ENCODE data around the gene GRID2.

GRID2 gene

DNA sequence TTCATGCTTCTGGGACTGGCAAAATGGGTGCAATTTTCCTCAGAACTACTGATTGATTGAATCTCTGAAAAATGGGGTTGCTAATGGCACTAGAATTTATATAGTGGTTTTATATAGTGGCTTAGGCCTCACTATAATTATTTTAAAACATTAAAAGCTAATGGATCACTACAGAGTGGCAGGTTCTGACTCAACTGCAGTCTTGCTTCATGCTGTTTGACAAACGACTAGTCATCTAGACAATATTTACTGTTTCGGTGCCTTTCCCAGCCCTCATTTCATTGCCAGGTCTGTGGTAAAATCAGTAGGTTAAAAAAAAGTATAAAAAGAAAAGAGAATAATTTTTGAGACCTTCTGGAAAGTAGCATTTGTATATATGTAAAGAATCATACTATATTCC is 1172.0 kb downstream of the GRID2 start:
- no CpG with 5 or more reads among the region's 2 CpGs for WGBS (ENCODE audit: insufficient coverage, insufficient read length)
- no peaks in the 10 kb centered on the region for H3K36me3 ChIP-seq (ENCODE audit: control insufficient read depth, insufficient read depth, low read length)
- no peak overlapping the region for H3K27ac ChIP-seq (ENCODE audit: low read length)
- H3K4me3 ChIP-seq (ENCODE audit: low read length), result no peak overlapping the region
- no peaks in the 10 kb centered on the region for H3K4me1 ChIP-seq (ENCODE audit: control insufficient read depth, insufficient read depth, low read length)
- H3K27me3 ChIP-seq (ENCODE audit: control insufficient read depth, insufficient read depth, low read length), result no peaks in the 10 kb centered on the region
- no peaks in the 10 kb centered on the region for H3K9me3 ChIP-seq (ENCODE audit: control insufficient read depth, insufficient read depth, low read length)
- no peak for DNase-seq (ENCODE audit: low read depth, low spot score)

DNA sequence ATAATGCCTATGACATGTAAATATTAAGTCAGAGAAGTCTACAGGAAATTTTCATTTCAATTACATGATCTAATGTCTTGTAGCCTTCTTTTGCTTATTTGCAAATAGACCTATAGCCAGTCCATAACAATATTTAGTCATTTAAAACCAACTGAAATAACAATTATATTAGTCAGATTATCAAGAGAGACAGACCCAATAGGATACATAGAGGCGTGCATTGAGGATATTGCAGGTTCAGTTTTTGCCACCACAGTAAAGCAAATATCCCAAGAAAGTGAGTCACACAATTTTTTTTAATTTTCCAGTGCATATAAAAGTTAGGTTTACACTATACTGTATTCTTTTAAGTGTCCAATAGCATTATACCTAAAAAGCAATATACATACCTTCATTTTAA is 1175.0 kb downstream of the GRID2 start:
- DNase-seq (ENCODE audit: low read depth, low spot score), result no peak
- no peak overlapping the region for H3K4me3 ChIP-seq (ENCODE audit: low read length)
- no peaks in the 10 kb centered on the region for H3K9me3 ChIP-seq (ENCODE audit: control insufficient read depth, insufficient read depth, low read length)
- no peak overlapping the region for H3K27ac ChIP-seq (ENCODE audit: low read length)
- no peaks in the 10 kb centered on the region for H3K27me3 ChIP-seq (ENCODE audit: control insufficient read depth, insufficient read depth, low read length)
- no peaks in the 10 kb centered on the region for H3K4me1 ChIP-seq (ENCODE audit: control insufficient read depth, insufficient read depth, low read length)
- WGBS (ENCODE audit: insufficient coverage, insufficient read length), result no CpG with 5 or more reads among the region's 1 CpG
- H3K36me3 ChIP-seq (ENCODE audit: control insufficient read depth, insufficient read depth, low read length), result no peaks in the 10 kb centered on the region

DNA sequence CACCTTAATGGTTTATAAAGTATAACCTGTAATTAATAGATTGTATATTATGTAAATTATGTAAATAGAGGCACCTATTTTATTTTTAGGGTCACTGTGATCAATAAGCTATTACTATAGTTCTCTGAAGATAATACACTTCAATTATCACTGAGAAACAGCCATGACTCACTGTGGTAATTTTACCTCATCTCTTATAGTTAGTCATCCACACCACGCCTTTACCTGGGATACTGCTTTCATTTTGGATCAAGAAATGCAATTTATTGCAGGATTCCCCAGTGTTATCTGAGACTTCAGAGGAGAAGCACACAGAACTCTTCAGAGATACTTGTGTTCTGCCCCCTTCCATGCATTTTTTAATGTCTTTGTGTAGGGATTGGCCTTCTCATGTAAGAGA is 1176.7 kb downstream of the GRID2 start:
- H3K27ac ChIP-seq (ENCODE audit: low read length), result no peak overlapping the region
- H3K4me3 ChIP-seq (ENCODE audit: low read length), result no peak overlapping the region
- no peak for DNase-seq (ENCODE audit: low read depth, low spot score)
- H3K9me3 ChIP-seq (ENCODE audit: control insufficient read depth, insufficient read depth, low read length), result no peaks in the 10 kb centered on the region
- H3K36me3 ChIP-seq (ENCODE audit: control insufficient read depth, insufficient read depth, low read length), result no peaks in the 10 kb centered on the region
- WGBS (ENCODE audit: insufficient coverage, insufficient read length), result no CpG with 5 or more reads among the region's 1 CpG
- no peaks in the 10 kb centered on the region for H3K27me3 ChIP-seq (ENCODE audit: control insufficient read depth, insufficient read depth, low read length)
- no peaks in the 10 kb centered on the region for H3K4me1 ChIP-seq (ENCODE audit: control insufficient read depth, insufficient read depth, low read length)

DNA sequence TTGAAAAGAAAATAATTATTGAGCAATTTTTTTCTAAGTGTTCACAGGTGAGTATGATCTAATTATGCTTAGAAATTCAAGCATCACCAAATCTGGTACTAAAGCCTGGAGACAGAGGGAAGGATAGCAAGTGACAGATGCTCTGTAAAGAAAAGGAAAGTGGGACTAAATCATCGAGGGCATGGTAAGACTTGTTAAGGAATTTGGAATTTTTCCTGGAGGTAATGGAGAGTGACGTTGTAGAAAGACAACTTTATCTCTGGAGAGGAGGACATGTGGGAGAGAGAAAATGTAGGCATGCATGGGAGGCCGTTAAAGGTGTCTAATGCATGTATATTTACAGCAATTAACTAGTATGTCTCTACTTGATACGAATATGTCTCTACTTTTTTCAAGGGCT is 1191.6 kb downstream of the GRID2 start:
- Histone ChIP-seq H3K4me3 (ENCODE audit: low read length) (no peak overlapping the region), H3K36me3 (ENCODE audit: control insufficient read depth, insufficient read depth, low read length) (no peaks in the 10 kb centered on the region), H3K27ac (ENCODE audit: low read length) (no peak overlapping the region), H3K4me1 (ENCODE audit: control insufficient read depth, insufficient read depth, low read length) (no peaks in the 10 kb centered on the region; the same call in 1 of the 2 replicates), H3K27me3 (ENCODE audit: control insufficient read depth, insufficient read depth, low read length) (no peaks in the 10 kb centered on the region), H3K9me3 (ENCODE audit: control insufficient read depth, insufficient read depth, low read length) (no peaks in the 10 kb centered on the region)
- DNase-seq (ENCODE audit: low read depth, low spot score), result no peak
- WGBS (ENCODE audit: insufficient coverage, insufficient read length), result no CpG with 5 or more reads among the region's 4 CpGs

DNA sequence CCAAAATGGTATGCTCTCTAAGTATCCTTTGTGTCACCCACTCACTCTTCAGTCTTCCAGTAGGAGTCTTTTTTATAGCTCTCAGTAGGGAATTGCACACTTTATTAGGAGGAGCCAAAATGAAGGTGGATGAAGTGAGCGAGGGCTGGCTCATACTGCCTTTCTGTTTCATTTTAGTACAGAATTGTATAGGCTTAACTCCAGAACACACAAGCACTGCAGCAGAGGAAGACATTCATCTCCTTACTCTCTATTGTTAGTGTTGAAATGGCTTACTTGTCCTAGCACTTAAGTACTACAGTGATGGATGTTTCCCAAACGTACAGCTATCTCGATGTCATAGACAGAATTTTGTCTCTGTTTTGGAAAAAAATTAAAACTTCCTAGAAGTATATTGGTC is 1197.5 kb downstream of the GRID2 start:
- no CpG with 5 or more reads among the region's 3 CpGs for WGBS (ENCODE audit: insufficient coverage, insufficient read length)
- Histone ChIP-seq H3K4me3 (ENCODE audit: low read length) (no peak overlapping the region), H3K4me1 (ENCODE audit: control insufficient read depth, insufficient read depth, low read length) (no peaks in the 10 kb centered on the region; the same call in 1 of the 2 replicates), H3K9me3 (ENCODE audit: control insufficient read depth, insufficient read depth, low read length) (no peaks in the 10 kb centered on the region), H3K27ac (ENCODE audit: low read length) (no peak overlapping the region), H3K36me3 (ENCODE audit: control insufficient read depth, insufficient read depth, low read length) (no peaks in the 10 kb centered on the region), H3K27me3 (ENCODE audit: control insufficient read depth, insufficient read depth, low read length) (no peaks in the 10 kb centered on the region)
- no peak for DNase-seq (ENCODE audit: low read depth, low spot score)

DNA sequence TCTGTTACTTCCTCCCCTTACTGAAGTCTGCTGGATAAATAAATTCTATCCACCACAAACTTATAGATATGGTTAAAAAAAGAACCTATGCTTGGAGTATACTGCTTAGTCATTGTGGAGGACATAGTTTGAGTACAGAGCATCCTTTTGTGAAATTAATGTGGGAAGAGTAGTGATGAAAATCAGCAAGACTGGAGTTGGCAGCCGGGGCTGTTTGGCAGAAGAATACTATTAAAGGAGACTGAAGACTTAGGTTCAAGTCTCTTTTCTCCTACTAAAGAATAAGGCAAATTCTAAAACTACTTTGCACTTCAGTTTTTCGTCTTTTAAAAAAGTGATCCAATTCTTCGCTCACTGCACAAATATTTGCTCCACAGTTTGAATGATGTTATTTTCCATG is 1198.2 kb downstream of the GRID2 start:
- WGBS (ENCODE audit: insufficient coverage, insufficient read length), result no CpG with 5 or more reads among the region's 3 CpGs
- no peak for DNase-seq (ENCODE audit: low read depth, low spot score)
- H3K4me1 ChIP-seq (ENCODE audit: control insufficient read depth, insufficient read depth, low read length), result no peaks in the 10 kb centered on the region; the same call in 1 of the 2 replicates
- H3K27ac ChIP-seq (ENCODE audit: low read length), result no peak overlapping the region
- no peaks in the 10 kb centered on the region for H3K27me3 ChIP-seq (ENCODE audit: control insufficient read depth, insufficient read depth, low read length)
- H3K4me3 ChIP-seq (ENCODE audit: low read length), result no peak overlapping the region
- H3K9me3 ChIP-seq (ENCODE audit: control insufficient read depth, insufficient read depth, low read length), result no peaks in the 10 kb centered on the region
- H3K36me3 ChIP-seq (ENCODE audit: control insufficient read depth, insufficient read depth, low read length), result no peaks in the 10 kb centered on the region

DNA sequence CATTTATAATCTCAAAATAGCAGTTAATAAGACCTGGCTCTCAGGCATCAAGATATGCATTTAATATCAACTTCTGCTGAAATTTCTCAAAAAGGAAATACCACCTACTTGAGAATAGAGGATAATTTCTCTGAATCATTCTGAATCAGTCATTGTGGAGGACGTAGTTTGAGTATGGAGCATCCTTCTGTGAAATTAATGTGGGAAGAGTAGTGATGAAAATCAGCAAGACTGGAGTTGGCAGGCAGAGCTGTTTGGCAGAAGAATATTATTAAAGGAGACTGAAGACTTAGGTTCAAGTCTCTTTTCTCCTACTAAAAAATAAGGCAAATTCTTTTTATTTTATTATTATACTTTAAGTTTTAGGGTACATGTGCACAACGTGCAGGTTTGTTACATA is 1199.2 kb downstream of the GRID2 start:
- Histone ChIP-seq H3K36me3 (ENCODE audit: control insufficient read depth, insufficient read depth, low read length) (no peaks in the 10 kb centered on the region), H3K4me3 (ENCODE audit: low read length) (no peak overlapping the region), H3K27ac (ENCODE audit: low read length) (no peak overlapping the region), H3K27me3 (ENCODE audit: control insufficient read depth, insufficient read depth, low read length) (no peaks in the 10 kb centered on the region), H3K4me1 (ENCODE audit: control insufficient read depth, insufficient read depth, low read length) (no peaks in the 10 kb centered on the region; the same call in 1 of the 2 replicates), H3K9me3 (ENCODE audit: control insufficient read depth, insufficient read depth, low read length) (no peaks in the 10 kb centered on the region)
- no peak for DNase-seq (ENCODE audit: low read depth, low spot score)
- no CpG with 5 or more reads among the region's 2 CpGs for WGBS (ENCODE audit: insufficient coverage, insufficient read length)

DNA sequence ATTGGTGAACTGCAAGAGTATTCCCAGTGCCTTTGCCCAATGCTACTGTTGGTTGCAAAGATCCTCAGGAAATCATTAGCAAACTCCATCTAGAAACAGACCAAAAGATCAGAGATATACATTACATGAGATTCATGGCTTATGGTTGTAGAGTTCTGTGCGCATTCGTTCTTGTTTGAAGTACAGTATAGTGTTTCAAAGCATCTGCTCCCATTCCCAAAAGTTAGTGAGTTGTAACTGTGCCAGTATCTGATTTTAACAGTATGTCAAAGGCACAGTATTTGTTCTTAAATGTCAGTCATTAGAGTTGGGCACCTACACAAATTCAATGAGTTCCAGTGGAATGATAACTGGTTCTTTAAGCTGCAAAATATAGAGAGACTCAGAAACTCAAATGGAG is 1210.1 kb downstream of the GRID2 start:
- Histone ChIP-seq H3K4me1 (ENCODE audit: control insufficient read depth, insufficient read depth, low read length) (no peaks in the 10 kb centered on the region), H3K36me3 (ENCODE audit: control insufficient read depth, insufficient read depth, low read length) (no peaks in the 10 kb centered on the region), H3K4me3 (ENCODE audit: low read length) (no peak overlapping the region), H3K27me3 (ENCODE audit: control insufficient read depth, insufficient read depth, low read length) (no peaks in the 10 kb centered on the region; the same call in 1 of the 2 replicates), H3K9me3 (ENCODE audit: control insufficient read depth, insufficient read depth, low read length) (no peaks in the 10 kb centered on the region), H3K27ac (ENCODE audit: low read length) (no peak overlapping the region)
- WGBS (ENCODE audit: insufficient coverage, insufficient read length), result no CpG with 5 or more reads among the region's 2 CpGs
- no peak for DNase-seq (ENCODE audit: low read depth, low spot score)

DNA sequence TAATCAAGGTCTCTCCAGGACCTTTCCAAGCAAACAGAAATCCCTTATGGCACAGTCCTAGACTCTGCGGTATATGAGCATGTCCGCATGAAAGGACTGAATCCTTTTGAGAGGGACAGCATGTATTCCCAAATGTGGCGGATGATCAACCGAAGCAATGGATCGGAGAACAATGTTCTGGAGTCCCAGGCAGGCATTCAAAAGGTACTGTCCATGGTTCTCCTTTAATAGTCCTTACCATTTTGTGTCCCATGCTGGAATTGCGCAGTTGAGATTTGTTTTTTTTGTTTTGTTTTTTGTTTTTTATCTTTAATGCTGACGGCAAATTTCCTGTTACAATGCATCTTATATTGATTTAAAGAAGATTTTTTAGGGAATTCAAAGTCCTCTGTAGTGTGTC is 1211.4 kb downstream of the GRID2 start:
- DNase-seq (ENCODE audit: low read depth, low spot score), result no peak
- Histone ChIP-seq H3K4me1 (ENCODE audit: control insufficient read depth, insufficient read depth, low read length) (no peaks in the 10 kb centered on the region), H3K4me3 (ENCODE audit: low read length) (no peak overlapping the region), H3K27ac (ENCODE audit: low read length) (no peak overlapping the region), H3K36me3 (ENCODE audit: control insufficient read depth, insufficient read depth, low read length) (no peaks in the 10 kb centered on the region), H3K9me3 (ENCODE audit: control insufficient read depth, insufficient read depth, low read length) (no peaks in the 10 kb centered on the region), H3K27me3 (ENCODE audit: control insufficient read depth, insufficient read depth, low read length) (no peaks in the 10 kb centered on the region; the same call in 1 of the 2 replicates)
- WGBS (ENCODE audit: insufficient coverage, insufficient read length), result no CpG with 5 or more reads among the region's 7 CpGs

DNA sequence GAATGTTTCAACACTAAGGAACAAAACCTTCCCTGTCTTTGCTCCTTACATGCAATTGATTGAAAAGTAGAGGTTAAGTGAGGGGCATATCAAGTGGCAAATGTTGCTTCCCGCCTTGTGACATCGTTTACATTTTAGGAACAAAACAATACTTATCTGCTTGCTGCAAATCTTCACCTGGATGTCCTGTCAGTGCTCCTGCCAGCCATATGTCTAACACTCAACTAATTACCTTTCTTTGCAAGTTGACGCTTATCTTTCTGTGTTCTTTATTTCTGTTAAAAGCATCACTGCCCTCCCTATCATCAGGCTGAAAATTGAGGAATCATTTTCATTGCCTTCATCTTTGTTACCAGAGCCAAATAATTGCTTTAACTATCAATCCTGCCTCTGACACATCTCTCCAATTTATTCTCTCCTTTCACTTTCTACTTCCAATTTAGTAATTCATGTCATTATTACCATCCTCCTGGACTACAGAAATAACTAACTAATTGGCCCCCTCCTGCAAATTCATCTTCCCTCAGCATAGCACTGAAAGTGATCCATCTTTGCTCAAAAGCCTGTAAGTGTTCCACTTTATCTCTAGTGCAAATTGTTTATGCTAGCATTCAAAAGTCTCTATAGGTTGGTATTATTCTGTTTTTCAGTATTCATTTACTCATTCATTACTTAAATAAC is 1226.1 kb downstream of the GRID2 start:
- H3K4me1 ChIP-seq (ENCODE audit: control insufficient read depth, insufficient read depth, low read length), result no peaks in the 10 kb centered on the region
- no CpG with 5 or more reads among the region's 3 CpGs for WGBS (ENCODE audit: insufficient coverage, insufficient read length)
- no peaks in the 10 kb centered on the region for H3K9me3 ChIP-seq (ENCODE audit: control insufficient read depth, insufficient read depth, low read length)
- no peaks in the 10 kb centered on the region for H3K36me3 ChIP-seq (ENCODE audit: control insufficient read depth, insufficient read depth, low read length)
- H3K27me3 ChIP-seq (ENCODE audit: control insufficient read depth, insufficient read depth, low read length), result no peaks in the 10 kb centered on the region
- H3K27ac ChIP-seq (ENCODE audit: low read length), result no peak overlapping the region
- no peak overlapping the region for H3K4me3 ChIP-seq (ENCODE audit: low read length)
- no peak for DNase-seq (ENCODE audit: low read depth, low spot score)

DNA sequence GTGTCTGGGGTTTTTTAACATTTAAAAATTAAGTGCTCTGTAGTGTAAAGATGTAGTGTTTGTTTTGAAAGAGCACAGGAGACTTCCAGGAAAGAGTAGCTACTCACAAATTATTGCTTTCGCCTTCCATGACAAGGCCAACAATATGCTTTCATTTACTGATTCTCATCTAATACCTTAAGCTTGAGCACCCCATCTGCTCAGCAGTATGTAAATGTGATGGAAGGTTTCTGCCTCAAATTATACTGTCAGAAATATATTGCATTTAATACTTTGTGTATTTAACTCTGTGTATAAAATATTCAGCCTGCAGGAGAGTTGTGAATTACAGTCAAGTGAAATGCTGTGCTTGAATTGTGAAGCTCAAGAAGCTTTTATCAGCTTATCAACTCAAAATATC is 1228.5 kb downstream of the GRID2 start:
- no peak for DNase-seq (ENCODE audit: low read depth, low spot score)
- H3K27ac ChIP-seq (ENCODE audit: low read length), result no peak overlapping the region

More for the DNA sequence above, 1228.5 kb downstream of the GRID2 start:
- no CpG with 5 or more reads among the region's 1 CpG for WGBS (ENCODE audit: insufficient coverage, insufficient read length)
- no peaks in the 10 kb centered on the region for H3K9me3 ChIP-seq (ENCODE audit: control insufficient read depth, insufficient read depth, low read length)
- no peak overlapping the region for H3K4me3 ChIP-seq (ENCODE audit: low read length)
- H3K4me1 ChIP-seq (ENCODE audit: control insufficient read depth, insufficient read depth, low read length), result no peaks in the 10 kb centered on the region
- H3K27me3 ChIP-seq (ENCODE audit: control insufficient read depth, insufficient read depth, low read length), result no peaks in the 10 kb centered on the region
- no peaks in the 10 kb centered on the region for H3K36me3 ChIP-seq (ENCODE audit: control insufficient read depth, insufficient read depth, low read length)
